ENCODE data around the gene LRRTM3. TPM values are rescaled to one million over a fixed set of nuclear protein-coding genes. Genes with fewer than 3 reads are reported as not detected.

LRRTM3 gene
- total RNA-seq, 1 donor from 2014 or later, result not detected

DNA sequence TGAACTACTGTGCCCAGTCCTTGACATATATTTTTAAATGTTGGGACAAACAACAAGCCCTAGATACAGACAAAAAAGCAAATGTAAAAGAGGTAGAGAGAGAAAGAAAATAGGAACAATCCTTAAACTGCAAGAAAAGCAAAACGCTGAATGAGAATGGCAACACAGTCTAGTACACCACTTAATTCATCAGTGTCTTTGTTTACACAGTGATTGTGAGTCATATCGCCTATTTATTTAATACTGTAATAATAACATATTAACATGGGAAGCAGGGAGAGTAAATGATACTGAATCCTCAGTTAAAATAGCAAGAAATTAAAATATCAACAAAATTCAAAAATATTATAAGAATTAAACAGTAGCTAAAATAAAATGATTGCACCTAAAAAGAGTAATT, 9.8 kb upstream of the LRRTM3 start:
- H3K27ac Mint-ChIP-seq (ENCODE audit: unreplicated experiment), result no peak overlapping the region
- no peaks in the 10 kb centered on the region for H3K4me1 Mint-ChIP-seq (ENCODE audit: low read depth, unreplicated experiment)
- no peak overlapping the region for H3K4me3 Mint-ChIP-seq (ENCODE audit: unreplicated experiment)
- DNase-seq, result no peak
- H3K36me3 Mint-ChIP-seq (ENCODE audit: unreplicated experiment), result no peaks in the 10 kb centered on the region
- no peaks in the 10 kb centered on the region for H3K9me3 Mint-ChIP-seq (ENCODE audit: unreplicated experiment)
- H3K27me3 Mint-ChIP-seq (ENCODE audit: unreplicated experiment), result no peaks in the 10 kb centered on the region
- TF ChIP-seq CTCF (IDR thresholded peaks at IDR 0.05; ENCODE audit: partially characterized antibody, unreplicated experiment), result no peak

GRCh38 chr10:66917104-66917503, 8.7 kb upstream of the LRRTM3 start:
- H3K27ac Mint-ChIP-seq (ENCODE audit: unreplicated experiment), result no peak overlapping the region
- no peak overlapping the region for H3K4me3 Mint-ChIP-seq (ENCODE audit: unreplicated experiment)
- no peaks in the 10 kb centered on the region for H3K27me3 Mint-ChIP-seq (ENCODE audit: unreplicated experiment)
- no peaks in the 10 kb centered on the region for H3K36me3 Mint-ChIP-seq (ENCODE audit: unreplicated experiment)
- H3K9me3 Mint-ChIP-seq (ENCODE audit: unreplicated experiment), result no peaks in the 10 kb centered on the region
- no peak for DNase-seq
- no peaks in the 10 kb centered on the region for H3K4me1 Mint-ChIP-seq (ENCODE audit: low read depth, unreplicated experiment)
- TF ChIP-seq CTCF (IDR thresholded peaks at IDR 0.05; ENCODE audit: partially characterized antibody, unreplicated experiment), result no peak

DNA sequence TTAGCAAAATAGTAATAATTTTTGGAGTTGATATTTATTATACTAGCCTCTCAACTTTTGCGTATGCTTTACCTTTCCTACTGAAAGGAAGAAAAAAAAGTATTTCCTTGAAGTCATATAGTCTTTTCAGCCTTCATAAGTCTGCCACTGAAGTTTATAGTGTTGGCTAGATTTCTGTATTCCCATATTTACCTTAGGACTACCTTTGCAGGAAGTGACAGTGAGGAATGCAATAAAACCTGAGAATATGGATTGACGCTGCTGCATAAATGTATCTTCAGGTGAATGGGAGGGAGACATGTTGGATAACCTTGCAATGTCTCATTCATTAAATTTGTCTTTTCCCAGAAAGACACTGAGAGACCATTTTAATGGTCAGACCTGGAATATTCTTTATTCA, 6.6 kb upstream of the LRRTM3 start:
- H3K27ac Mint-ChIP-seq (ENCODE audit: unreplicated experiment), result no peak overlapping the region
- H3K9me3 Mint-ChIP-seq (ENCODE audit: unreplicated experiment), result no peaks in the 10 kb centered on the region
- no peaks in the 10 kb centered on the region for H3K36me3 Mint-ChIP-seq (ENCODE audit: unreplicated experiment)
- DNase-seq, result no peak
- H3K4me1 Mint-ChIP-seq (ENCODE audit: low read depth, unreplicated experiment), result no peaks in the 10 kb centered on the region
- H3K27me3 Mint-ChIP-seq (ENCODE audit: unreplicated experiment), result no peaks in the 10 kb centered on the region
- no peak for TF ChIP-seq CTCF (IDR thresholded peaks at IDR 0.05; ENCODE audit: partially characterized antibody, unreplicated experiment)
- no peak overlapping the region for H3K4me3 Mint-ChIP-seq (ENCODE audit: unreplicated experiment)

- H3K4me3 Mint-ChIP-seq (ENCODE audit: unreplicated experiment), result no peak overlapping the region
- H3K27me3 Mint-ChIP-seq (ENCODE audit: unreplicated experiment), result peaks cover 2% of the 10 kb centered on the region
- H3K4me1 Mint-ChIP-seq (ENCODE audit: low read depth, unreplicated experiment), result peaks cover 9% of the 10 kb centered on the region
These were observed 1.0 kb upstream of the LRRTM3 start for GRCh38 chr10:66924674-66925345.

More at GRCh38 chr10:66924674-66925345, 1.0 kb upstream of the LRRTM3 start:
- Mint-ChIP-seq H3K36me3 (ENCODE audit: unreplicated experiment) (no peaks in the 10 kb centered on the region), H3K27ac (ENCODE audit: unreplicated experiment) (no peak overlapping the region), H3K9me3 (ENCODE audit: unreplicated experiment) (no peaks in the 10 kb centered on the region)
- no peak for TF ChIP-seq CTCF (IDR thresholded peaks at IDR 0.05; ENCODE audit: partially characterized antibody, unreplicated experiment)
- DNase-seq, result no peak

Measured in glutamatergic neuron (in vitro differentiated cells).